NCI-H446 (cell line): Measurements from ENCODE around the gene HCFC1.
A peak's percentile ranks its signal among the peaks of the same experiment; 100 is the strongest.

ENCODE experiments used
- DNase-seq, 2 experiments: peaks; one replicate each; lab custom pipeline; 2025; lab: John Stamatoyannopoulos, UW

Gene HCFC1

GRCh38 chrX:153939573-153939972 lies 32.0 kb downstream of the HCFC1 start:
- no peak for DNase-seq

DNA sequence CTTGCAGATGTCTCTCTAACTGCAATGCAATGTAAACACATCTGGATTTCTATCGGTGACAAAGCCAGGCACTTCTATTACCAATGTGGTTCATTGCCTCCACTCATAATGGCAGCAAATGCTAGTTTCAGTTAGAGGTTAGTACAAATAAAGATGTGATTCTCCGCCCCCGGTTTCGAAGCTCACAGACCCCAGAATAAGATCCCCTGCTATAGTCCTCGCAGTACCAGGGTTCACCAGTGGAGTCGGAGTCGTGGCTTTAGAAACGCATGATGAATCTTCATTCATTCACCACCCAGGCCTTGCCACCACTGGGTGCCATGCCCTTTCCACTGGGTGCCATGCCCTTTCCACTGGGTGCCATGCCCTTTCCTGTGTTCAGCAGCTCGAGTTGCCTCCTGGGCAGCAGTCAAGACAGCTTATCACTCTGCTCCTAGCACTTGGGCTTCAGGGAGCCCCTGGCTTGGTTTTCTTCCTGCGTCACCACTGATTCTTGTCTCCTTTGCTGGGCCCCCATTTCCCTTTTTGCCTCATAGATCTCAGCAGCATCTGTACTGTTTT lies 33.3 kb downstream of the HCFC1 start:
- DNase-seq = no peak

- DNase-seq = no peak
Measured at GRCh38 chrX:153937056-153937455, 34.6 kb downstream of the HCFC1 start.

- DNase-seq = no peak
Measured at GRCh38 chrX:153935326-153935851, 36.2 kb downstream of the HCFC1 start.

- DNase-seq = peak; percentile 3 to 82
Measured at GRCh38 chrX:153934762-153935325, 36.8 kb downstream of the HCFC1 start, which contains the start of gene NAA10. Gene NAA10 (minus strand): TSS chrX:153935037. CDS start chrX:153934904, 133 bp downstream.

DNA sequence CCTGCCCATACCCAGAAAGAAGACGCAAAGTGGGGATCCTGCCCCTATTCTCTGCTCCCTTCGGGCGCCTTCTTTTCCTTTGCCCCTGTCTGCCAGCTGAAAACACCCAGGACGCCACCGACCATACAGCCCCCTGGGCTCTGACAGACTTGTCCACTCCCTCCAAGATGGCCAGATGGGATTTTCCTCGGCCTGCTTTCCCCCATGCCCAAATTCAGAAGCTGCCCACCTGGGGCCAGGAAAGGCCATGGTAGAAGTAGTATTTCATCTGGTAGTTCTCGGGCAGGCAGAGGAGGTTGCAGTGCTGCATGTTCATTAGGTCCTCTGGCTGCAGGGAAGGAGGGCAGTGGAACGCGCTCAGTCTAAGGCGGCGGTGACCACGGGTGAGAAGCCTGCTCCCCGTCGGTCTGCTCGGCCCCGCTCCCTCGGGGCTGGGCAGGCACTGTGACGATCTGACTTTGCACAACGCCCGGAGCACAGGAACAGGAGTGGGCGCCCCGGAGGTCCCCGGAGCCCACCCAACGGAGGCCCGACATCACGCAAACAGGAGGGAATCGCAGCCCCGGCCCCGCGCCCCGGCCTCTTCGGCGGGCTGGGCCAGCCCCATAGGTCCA lies 37.4 kb downstream of the HCFC1 start:
- DNase-seq = no peak

GRCh38 chrX:153933748-153934147 lies 37.9 kb downstream of the HCFC1 start:
- DNase-seq = no peak

GRCh38 chrX:153932220-153932915 lies 39.2 kb downstream of the HCFC1 start:
- no peak for DNase-seq

- DNase-seq = no peak
Measured at GRCh38 chrX:153931748-153932147, 39.9 kb downstream of the HCFC1 start.

GRCh38 chrX:153931151-153931550 lies 40.5 kb downstream of the HCFC1 start:
- DNase-seq = no peak

DNA sequence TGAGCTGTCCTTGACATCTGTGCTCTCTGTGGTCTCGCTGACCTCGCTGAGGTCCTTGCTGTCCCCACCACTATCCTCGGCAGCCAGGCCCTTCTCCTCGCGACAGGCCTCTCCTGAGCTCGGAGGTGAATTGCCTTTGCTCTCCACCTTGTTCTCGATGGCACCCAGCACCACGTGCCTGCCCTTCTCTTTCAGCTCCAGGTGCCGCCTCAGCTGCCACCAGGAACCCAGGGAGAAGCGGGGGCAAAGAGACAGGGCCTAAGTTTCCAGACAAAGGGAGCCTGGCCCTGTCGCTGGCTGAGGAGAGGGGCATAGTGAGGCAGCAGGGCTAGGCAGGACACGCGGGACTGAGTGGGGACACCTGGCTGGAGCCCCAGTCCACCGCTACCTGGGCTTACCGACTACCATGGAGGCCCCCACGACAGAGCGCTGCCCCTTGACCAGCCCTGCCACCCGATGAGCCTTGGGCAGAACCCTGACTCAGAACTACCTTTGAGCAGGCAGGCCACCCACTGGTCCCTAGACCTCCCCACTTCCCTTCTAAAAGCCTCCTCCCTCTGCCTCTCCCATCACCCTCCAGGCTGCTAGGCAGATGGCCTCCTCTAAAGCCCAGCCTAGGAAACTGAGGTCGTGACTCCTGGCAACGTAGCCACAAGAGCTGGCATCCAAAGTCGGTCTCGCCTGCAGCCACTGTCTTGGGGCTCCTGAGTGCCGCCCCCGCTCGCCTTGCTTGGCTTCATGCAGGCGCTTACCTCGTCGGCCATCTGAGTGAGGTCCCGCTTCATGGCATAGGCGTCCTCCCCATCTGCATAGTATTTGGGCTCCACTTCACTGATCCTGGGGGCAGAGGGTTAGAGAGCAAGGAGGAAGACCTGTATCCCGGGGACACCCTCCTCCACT lies 41.4 kb downstream of the HCFC1 start:
- no peak for DNase-seq

DNA sequence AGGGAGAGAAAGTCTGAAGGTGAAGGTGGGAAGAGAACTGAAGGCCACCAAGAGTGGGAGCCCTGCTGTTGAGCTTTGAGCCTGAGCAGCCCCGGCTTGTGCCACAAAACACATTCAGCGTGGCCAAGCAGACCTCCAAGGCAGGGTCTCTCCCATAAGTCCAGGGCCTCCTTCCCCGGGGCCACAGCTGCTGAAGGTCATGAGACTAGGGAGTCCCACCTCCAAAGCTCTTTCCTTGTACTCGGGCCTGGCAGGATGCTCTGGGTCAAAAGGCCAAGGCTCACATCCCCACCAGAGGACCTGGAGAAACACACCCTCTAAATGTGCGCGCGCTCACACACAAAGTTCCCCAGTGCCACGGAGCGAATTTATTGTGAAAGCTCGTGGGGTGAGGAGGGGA lies 42.0 kb downstream of the HCFC1 start:
- DNase-seq = no peak

- no peak for DNase-seq
Measured at GRCh38 chrX:153928846-153929245, 42.8 kb downstream of the HCFC1 start.

DNA sequence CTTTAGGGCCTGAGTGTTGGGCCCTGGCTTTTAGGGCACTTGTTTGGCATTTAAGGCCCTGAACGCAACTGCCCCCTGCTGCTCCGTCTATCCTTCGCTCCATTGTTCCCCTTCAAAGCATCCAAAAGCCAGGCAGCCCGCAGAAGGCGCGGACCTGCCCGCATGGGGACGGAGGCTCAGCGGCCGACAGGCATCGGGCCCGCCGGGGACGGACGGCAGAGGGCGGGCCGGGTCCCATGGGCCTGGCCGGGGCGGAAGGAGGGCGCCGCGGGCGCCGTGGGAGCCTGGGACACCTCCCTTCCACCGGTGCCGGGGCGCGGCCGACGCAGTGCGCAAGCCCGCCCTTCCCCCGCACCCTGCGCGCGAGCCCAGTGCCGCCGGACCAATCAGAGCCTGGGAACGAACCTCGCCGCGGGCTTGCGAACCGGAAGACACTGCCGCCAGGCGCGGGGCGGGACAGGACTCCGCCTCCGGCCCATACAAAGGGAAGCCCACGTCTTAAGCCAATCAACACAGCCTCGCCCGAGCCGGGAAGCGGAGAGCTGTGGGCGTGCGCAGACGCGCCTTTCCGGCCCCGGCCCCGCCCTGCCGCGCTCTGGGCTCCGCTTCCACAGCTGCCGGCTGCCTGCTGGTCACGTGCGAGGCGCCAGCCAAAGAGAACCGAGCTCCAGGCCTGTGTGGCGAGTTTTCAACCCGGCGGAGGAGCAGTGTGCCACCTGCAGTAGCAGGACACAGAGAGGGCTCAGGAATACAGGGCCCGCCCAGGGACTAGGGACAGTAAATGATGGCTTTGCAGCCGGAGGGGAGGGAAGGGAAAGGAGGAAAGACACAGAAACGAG lies 43.5 kb downstream of the HCFC1 start:
- peak; percentile 87 to 97 for DNase-seq

DNA sequence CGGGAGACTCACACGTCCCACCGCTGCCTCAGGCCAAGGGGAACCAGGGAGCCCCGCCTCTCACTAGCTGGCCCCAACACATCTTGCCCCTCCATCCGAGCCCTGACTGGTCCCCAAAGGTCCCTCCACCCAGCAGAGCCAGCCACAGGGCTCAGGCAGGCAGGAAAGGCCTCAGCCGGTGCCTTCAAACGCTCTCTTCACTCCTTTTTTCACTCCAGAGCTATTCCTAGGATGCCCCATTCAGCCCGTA lies 44.0 kb downstream of the HCFC1 start:
- DNase-seq = no peak

DNA sequence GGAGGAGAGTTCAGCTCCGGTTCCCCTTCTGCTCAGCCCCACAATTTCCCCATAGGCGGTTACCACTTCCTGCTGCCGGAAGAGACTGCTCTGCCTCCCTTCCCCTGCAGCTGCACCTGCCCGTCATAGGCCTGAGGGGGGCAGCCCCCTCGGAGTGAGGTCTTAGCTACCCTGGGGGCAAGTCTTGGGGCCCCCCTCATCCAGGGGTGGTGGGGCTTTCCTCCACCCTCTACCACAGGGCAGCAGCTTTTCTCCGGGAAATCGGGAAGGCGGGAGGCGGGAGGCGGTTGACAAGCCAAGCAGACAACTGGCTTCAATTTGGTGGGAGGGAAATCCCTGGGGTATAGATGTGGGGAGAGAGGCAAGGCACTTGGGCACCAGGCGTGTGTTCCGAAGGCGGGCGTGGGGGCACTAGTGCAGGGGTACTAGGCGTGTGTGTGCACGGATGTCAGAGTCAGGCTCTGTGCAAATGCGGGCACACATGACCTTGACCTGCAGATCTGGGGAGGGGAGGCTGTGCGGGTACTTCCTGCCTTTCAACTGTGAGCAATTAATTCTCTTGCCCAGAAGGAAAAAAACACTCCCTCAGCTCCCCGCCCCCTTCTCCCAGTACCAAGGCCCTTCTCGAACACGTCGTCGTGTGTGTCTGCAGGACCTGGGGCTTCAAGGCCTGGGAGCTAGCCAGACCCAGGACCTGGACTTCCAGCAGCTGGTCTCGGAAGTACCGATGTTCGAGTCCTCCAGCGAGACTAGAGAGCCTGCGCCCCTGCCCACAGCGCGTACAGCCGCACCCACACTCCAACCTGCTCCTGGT lies 44.6 kb downstream of the HCFC1 start:
- peak in 1 of 2 experiments; percentile 4 for DNase-seq

GRCh38 chrX:153926552-153926857 lies 45.1 kb downstream of the HCFC1 start:
- DNase-seq = no peak

- DNase-seq = no peak
Measured at GRCh38 chrX:153925739-153926551, 45.7 kb downstream of the HCFC1 start, which contains the start of gene ARHGAP4. Gene ARHGAP4 (minus strand): TSS chrX:153926264. CDS start chrX:153926202, 62 bp downstream.

DNA sequence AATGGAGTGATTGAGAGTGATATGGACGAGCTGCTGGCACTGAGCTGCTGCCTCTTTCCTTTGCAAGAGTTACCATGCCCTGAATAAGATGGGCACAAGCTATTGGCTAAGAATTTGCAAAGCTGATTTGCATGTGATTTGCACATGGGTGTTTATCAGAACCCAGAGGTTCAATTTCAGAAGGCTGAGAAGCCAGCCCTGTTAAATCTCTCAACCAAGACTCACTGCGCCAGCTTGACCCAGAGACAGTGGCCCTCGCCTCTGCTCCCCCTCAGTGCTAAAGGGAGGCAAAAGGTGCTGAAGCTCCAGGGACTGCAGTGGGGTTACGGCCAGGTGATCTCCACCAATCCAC lies 46.3 kb downstream of the HCFC1 start:
- DNase-seq = no peak
